Psoas muscle (tissue), 8 donors: ENCODE data around the gene ARHGDIA. TPM values are rescaled to one million over a fixed set of nuclear protein-coding genes. Genes with fewer than 3 reads are reported as not detected.

Experiments used
- ATAC-seq, 4 donors: fragments of 200-7000 bp; cut with Tn5 transposase; one replicate each; pipeline ENCODE4 v1.9.1; 2020; ENCODE audit warnings: moderate library complexity in 3 of 4, mild to moderate bottlenecking in 2 of 4
- DNase-seq, 2 donors: peaks; one replicate each; pipeline ENCODE4 v3.0.0-alpha.2; 2020
- H3K27ac ChIP-seq: fragments of 200-600 bp; one replicate; pipeline ENCODE4 v1.8.0; 2022
- H3K27me3 ChIP-seq, 3 donors: fragments of 200-600 bp in 1 of 3; one replicate each; pipeline versions ENCODE4 v1.6.1 to v1.8.0; 2013 to 2022; ENCODE audit warnings: low read length in 2 of 3, mild to moderate bottlenecking in 2 of 3, moderate library complexity in 1 of 3; ENCODE audit not compliant: insufficient read depth in 3 of 3
- H3K36me3 ChIP-seq, 2 donors: fragments of 200-600 bp in 1 of 2; one replicate each; pipeline versions ENCODE4 v1.6.1 to v1.8.0; 2013 to 2022; ENCODE audit warnings: low read depth in 1 of 2, mild to moderate bottlenecking in 1 of 2, moderate library complexity in 1 of 2; ENCODE audit not compliant: insufficient read depth in 1 of 2
- H3K4me1 ChIP-seq: fragments of 200-600 bp; one replicate; pipeline ENCODE4 v1.8.0; 2022
- H3K4me3 ChIP-seq: fragments of 200-600 bp; one replicate; pipeline ENCODE4 v1.8.0; 2022; ENCODE audit warnings: mild to moderate bottlenecking
- H3K9me3 ChIP-seq: fragments of 200-600 bp; one replicate; pipeline ENCODE4 v1.8.0; 2022
- WGBS, 3 donors: extraction: QIAGEN DNeasy Blood & Tissue Kit; methylation state at CpG; one replicate each; pipeline versions ENCODE4 v1.1.6 to v1.1.7; 2013; 5-methylcytosine and 5-hydroxymethylcytosine counted together
- intact Hi-C, 2 donors: fragments of 100-400 bp; cut with DNase I; formaldehyde crosslinking; loops; one replicate each; pipeline versions ENCODE4 v1.11.0 to v1.14.2; 2022
- polyA plus RNA-seq, 3 donors: library from polyadenylated mRNA; stranded (reverse); fragments of 200-250 nt; gene quantifications; one replicate each; pipeline ENCODE4 v1.2.3, GENCODE V29; 2013
- total RNA-seq, 4 donors: library from RNA; stranded (reverse); fragmentation: NEBNext Ultra II Directional in 2 of 4; extraction: Animal tissue kit (Norgen Biotek cat#: 25700) in 2 of 4; gene quantifications; one replicate each; pipeline versions ENCODE4 v1.2.1 to v1.2.4, GENCODE V29; 2021 to 2023
- TF ChIP-seq, protein P1 (sequence below): fragments of 200-600 bp; IDR thresholded peaks from one replicate; pipeline ENCODE4 v1.8.0; 2022; ENCODE audit warnings: antibody characterized with exemption
- donor health status: healthy with polysubstance abuse.
- donor health status: DM: no; HTN: no; CAD: no; lungs with moderate emphysema.
- donor health status: Bipolar disorder and iron deficiency.
- donor health status: healthy.
- donor health status: DM: yes; HTN: yes; CAD: no.
- donor health status: DM: no; HTN: no; CAD: no.
- donor health status: DM: no; HTN: no; CAD: no.
- donor health status: DM: yes; HTN: yes; CAD: no.

Gene ARHGDIA
- total and polyA plus RNA-seq, 7 donors, result 79.1 to 268 (median 149) TPM

- TF ChIP-seq, protein P1, sequence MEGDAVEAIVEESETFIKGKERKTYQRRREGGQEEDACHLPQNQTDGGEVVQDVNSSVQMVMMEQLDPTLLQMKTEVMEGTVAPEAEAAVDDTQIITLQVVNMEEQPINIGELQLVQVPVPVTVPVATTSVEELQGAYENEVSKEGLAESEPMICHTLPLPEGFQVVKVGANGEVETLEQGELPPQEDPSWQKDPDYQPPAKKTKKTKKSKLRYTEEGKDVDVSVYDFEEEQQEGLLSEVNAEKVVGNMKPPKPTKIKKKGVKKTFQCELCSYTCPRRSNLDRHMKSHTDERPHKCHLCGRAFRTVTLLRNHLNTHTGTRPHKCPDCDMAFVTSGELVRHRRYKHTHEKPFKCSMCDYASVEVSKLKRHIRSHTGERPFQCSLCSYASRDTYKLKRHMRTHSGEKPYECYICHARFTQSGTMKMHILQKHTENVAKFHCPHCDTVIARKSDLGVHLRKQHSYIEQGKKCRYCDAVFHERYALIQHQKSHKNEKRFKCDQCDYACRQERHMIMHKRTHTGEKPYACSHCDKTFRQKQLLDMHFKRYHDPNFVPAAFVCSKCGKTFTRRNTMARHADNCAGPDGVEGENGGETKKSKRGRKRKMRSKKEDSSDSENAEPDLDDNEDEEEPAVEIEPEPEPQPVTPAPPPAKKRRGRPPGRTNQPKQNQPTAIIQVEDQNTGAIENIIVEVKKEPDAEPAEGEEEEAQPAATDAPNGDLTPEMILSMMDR, result no peak
- intact Hi-C loops, result loop anchor here in 1 of 2 donors (5.0 kb wide), 1 partner anchor 71 kb away; the partner anchor contains the start of gene PYCR1
- H3K27ac ChIP-seq, result peak overlapping the region; percentile 99
- ATAC-seq, result no peak
- H3K27me3 ChIP-seq, result no peaks in the 10 kb centered on the region
- 46 to 64% (median 51%) methylated on average over 18 of the region's 18 CpGs for WGBS, 3 donors
- H3K4me1 ChIP-seq, result peaks cover 48% of the 10 kb centered on the region
- no peak overlapping the region for H3K4me3 ChIP-seq
- H3K36me3 ChIP-seq, result peaks cover 0 to 54% of the 10 kb centered on the region in 2 donors
- no peaks in the 10 kb centered on the region for H3K9me3 ChIP-seq
- no peak for DNase-seq
These were observed 5.3 kb downstream of the ARHGDIA start for GRCh38 chr17:81865733-81866439.

- no peaks in the 10 kb centered on the region for H3K27me3 ChIP-seq
- WGBS, 3 donors, result 89 to 97% (median 96%) methylated on average over 8 of the region's 8 CpGs
- H3K27ac ChIP-seq, result peak overlapping the region; percentile 99
- no peak for DNase-seq
- intact Hi-C loops, result loop anchor here in 1 of 2 donors (5.0 kb wide), 1 partner anchor 72 kb away; the partner anchor contains the start of gene PYCR1
- H3K9me3 ChIP-seq, result no peaks in the 10 kb centered on the region
- TF ChIP-seq, protein P1, result no peak
- peaks cover 0 to 53% of the 10 kb centered on the region in 2 donors for H3K36me3 ChIP-seq
- peaks cover 48% of the 10 kb centered on the region for H3K4me1 ChIP-seq
- no peak for ATAC-seq
- H3K4me3 ChIP-seq, result no peak overlapping the region
These were observed 5.8 kb downstream of the ARHGDIA start for GRCh38 chr17:81865358-81865732.

- Histone ChIP-seq H3K4me3 (no peak overlapping the region), H3K4me1 (peaks cover 41% of the 10 kb centered on the region), H3K27me3 (no peaks in the 10 kb centered on the region), H3K27ac (peak overlapping the region; percentile 98), H3K9me3 (no peaks in the 10 kb centered on the region), H3K36me3 (peaks cover 0 to 41% of the 10 kb centered on the region in 2 donors)
- ATAC-seq, result no peak
- TF ChIP-seq, protein P1, result no peak
- DNase-seq, result no peak
- WGBS, 3 donors, result 75 to 76% (median 76%) methylated on average over 9 of the region's 9 CpGs
- intact Hi-C loops, result no loop called here
These were observed 7.0 kb downstream of the ARHGDIA start for GRCh38 chr17:81863833-81864768.

DNA sequence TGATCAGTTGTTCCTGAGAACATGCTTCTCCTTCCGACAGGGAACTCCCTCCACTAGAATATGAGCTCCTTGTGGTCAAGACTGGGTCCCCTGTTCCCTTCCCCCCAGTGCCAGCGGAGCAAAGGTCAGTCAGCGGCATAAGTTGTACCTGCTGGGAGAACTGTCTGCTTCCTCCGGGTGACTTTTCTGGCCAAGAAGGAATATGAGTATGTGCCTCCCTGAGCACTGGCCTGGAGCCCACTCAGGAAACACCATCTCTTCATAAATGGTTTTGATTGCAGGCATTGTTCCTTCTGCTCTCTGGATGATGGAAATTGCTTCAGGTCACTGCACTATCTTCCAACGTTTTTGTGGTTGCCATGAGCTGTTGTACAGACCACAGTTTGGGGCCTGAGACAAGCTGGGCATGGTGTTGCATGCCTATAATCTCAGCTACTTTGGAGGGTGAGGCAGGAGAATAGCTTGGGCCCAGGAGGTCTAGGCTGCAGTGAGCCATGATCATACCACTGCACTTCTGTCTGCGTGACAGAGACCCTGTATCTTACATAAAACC lies 7.9 kb downstream of the ARHGDIA start:
- Histone ChIP-seq H3K4me1 (peaks cover 42% of the 10 kb centered on the region), H3K9me3 (no peaks in the 10 kb centered on the region), H3K36me3 (peaks cover 0 to 37% of the 10 kb centered on the region in 2 donors), H3K27me3 (no peaks in the 10 kb centered on the region), H3K27ac (peak overlapping the region; percentile 98), H3K4me3 (no peak overlapping the region)
- intact Hi-C loops, result no loop called here
- TF ChIP-seq, protein P1, result no peak
- 48 to 71% (median 59%) methylated on average over 6 of the region's 6 CpGs for WGBS, 3 donors
- no peak for DNase-seq
- ATAC-seq, result no peak
